HepG2 (cell line): ENCODE results near the gene CHPF. TPM values are rescaled to one million over a fixed set of nuclear protein-coding genes. Genes with fewer than 3 reads are reported as not detected.

ENCODE experiments used
- ATAC-seq: fragments of 200-7000 bp; cut with Tn5 transposase; 3 replicates; pipeline ENCODE4 v1.9.1; 2020; ENCODE audit warnings: mild to moderate bottlenecking, moderate library complexity
- BruUV-seq: library from RNA; stranded (reverse); fragments of 400-500 nt; replicated peaks from 2 replicates; lab custom pipeline; 2021; lab: Mats Ljungman, UMichigan
- CTCF ChIA-PET: fragments of 300-600 bp; formaldehyde crosslinking; extraction: SDS; loops from one replicate; lab custom pipeline; 2021; ENCODE audit warnings: low total read pairs, inconsistent platforms, low intra/inter-chr PET ratio; lab: Yijun Ruan, JAX
- POLR2A ChIA-PET: fragments of 350-600 bp; sonication (Branson Sonifier 250); formaldehyde crosslinking; loops from one replicate; lab custom pipeline; 2020; ENCODE audit warnings: antibody characterized with exemption, inconsistent platforms; lab: Yijun Ruan, JAX
- DNase-seq: peaks from one replicate; pipeline ENCODE4 v3.0.0-alpha.2; 2015; ENCODE audit warnings: low spot score
- FAIRE-seq: peaks from 3 replicates; lab custom pipeline; 2011; peaks lifted over from hg19 to GRCh38; lab: Jason Lieb, UNC
- H2AFZ ChIP-seq: one replicate; pipeline ENCODE4 v1.6.1; 2011; ENCODE audit warnings: low read length, inconsistent platforms
- H3K27ac ChIP-seq: fragments of 300-600 bp; 3 replicates; pipeline ENCODE4 v1.8.0; 2011; ENCODE audit warnings: mixed run types, mild to moderate bottlenecking, mixed read lengths, low read length, inconsistent platforms; ENCODE audit not compliant: insufficient read depth; ENCODE audit errors: extremely low read length
- H3K27me3 ChIP-seq, 2 experiments: fragments of 200-600 bp in 1 of 2; 2 replicates in 1 of 2; 3 replicates in 1 of 2; pipeline versions ENCODE4 v1.6.0 to v1.8.0; 2011; ENCODE audit warnings: low read length in 2 of 2, mild to moderate bottlenecking in 2 of 2, moderate library complexity in 2 of 2, inconsistent platforms in 1 of 2; ENCODE audit not compliant: insufficient read depth in 2 of 2, control insufficient read depth in 1 of 2
- H3K36me3 ChIP-seq, 2 experiments: fragments of 200-600 bp in 1 of 2; replicated peaks in 1 of 2; 2 replicates in 1 of 2; 3 replicates in 1 of 2; pipeline versions ENCODE4 v1.5.1 to v1.8.0; 2011; ENCODE audit warnings: low read length in 2 of 2, inconsistent platforms in 1 of 2; ENCODE audit not compliant: insufficient read depth in 2 of 2, control insufficient read depth in 1 of 2
- H3K4me1 ChIP-seq: 2 replicates; pipeline ENCODE4 v1.5.1; 2012; ENCODE audit warnings: low read length, inconsistent platforms; ENCODE audit not compliant: insufficient read depth
- H3K4me2 ChIP-seq: 2 replicates; pipeline ENCODE4 v1.6.0; 2011; ENCODE audit warnings: low read depth, low read length, inconsistent platforms
- H3K4me3 ChIP-seq, 3 experiments: fragments of 200-600 bp in 1 of 3; sonication (generic), shearing (Covaris generic) in 1 of 3; replicated peaks in 1 of 3; 2 replicates each; pipeline ENCODE4 v1.5.1; 2011 to 2016; ENCODE audit warnings: low read length in 3 of 3, inconsistent platforms in 2 of 3, low read depth in 2 of 3, mild to moderate bottlenecking in 2 of 3, control low read depth in 1 of 3, mixed read lengths in 1 of 3; ENCODE audit not compliant: insufficient read depth in 1 of 3
- H3K79me2 ChIP-seq: one replicate; pipeline ENCODE4 v1.6.1; 2011; ENCODE audit warnings: low read length, inconsistent platforms; ENCODE audit not compliant: insufficient read depth
- H3K9ac ChIP-seq: 2 replicates; pipeline ENCODE4 v1.6.0; 2011; ENCODE audit warnings: mild to moderate bottlenecking, low read depth, low read length, inconsistent platforms; ENCODE audit not compliant: insufficient read depth
- H3K9me3 ChIP-seq: 2 replicates; pipeline ENCODE4 v1.5.1; 2012; ENCODE audit warnings: mild to moderate bottlenecking, low read length
- H4K20me1 ChIP-seq: 2 replicates; pipeline ENCODE4 v1.6.0; 2011; ENCODE audit warnings: inconsistent platforms, mild to moderate bottlenecking, low read length, moderate library complexity; ENCODE audit not compliant: insufficient read depth
- ATF3 ChIP-seq: sonication (generic); formaldehyde crosslinking; IDR thresholded peaks from 2 replicates; pipeline ENCODE4 v1.4.0; 2020; ENCODE audit warnings: missing genetic modification reagents
- CCDC6 ChIP-seq: sonication (generic); formaldehyde crosslinking; IDR thresholded peaks from 2 replicates; pipeline ENCODE4 v1.8.1; 2022; ENCODE audit warnings: mild to moderate bottlenecking, missing genetic modification reagents, moderate library complexity
- CEBPG ChIP-seq: IDR thresholded peaks from 2 replicates; pipeline ENCODE4 v1.6.1; 2016
- CENPBD1 ChIP-seq: sonication (generic); formaldehyde crosslinking; IDR thresholded peaks from 2 replicates; pipeline ENCODE4 v1.8.0; 2022; ENCODE audit warnings: missing genetic modification reagents, low read depth, mild to moderate bottlenecking, borderline replicate concordance
- EEA1 ChIP-seq: sonication (generic); formaldehyde crosslinking; IDR thresholded peaks from 2 replicates; pipeline ENCODE4 v1.5.1; 2020; ENCODE audit warnings: mild to moderate bottlenecking, missing genetic modification reagents, borderline replicate concordance
- ETV6 ChIP-seq: sonication (generic); formaldehyde crosslinking; conservative IDR thresholded peaks from 2 replicates; pipeline ENCODE4 v1.4.0; 2020; ENCODE audit warnings: missing genetic modification reagents
- HNRNPUL1 ChIP-seq: fragments of 200-400 bp; formaldehyde crosslinking; IDR thresholded peaks from 2 replicates; pipeline ENCODE4 v1.6.1; 2017; ENCODE audit warnings: low read depth, mild to moderate bottlenecking, low read length, moderate library complexity
- JARID2 ChIP-seq: sonication (generic); formaldehyde crosslinking; IDR thresholded peaks from 2 replicates; pipeline ENCODE4 v1.8.1; 2023; ENCODE audit warnings: missing genetic modification reagents, inconsistent platforms; ENCODE audit not compliant: insufficient replicate concordance
- MIXL1 ChIP-seq: IDR thresholded peaks from 2 replicates; pipeline ENCODE4 v1.6.1; 2016
- MTA1 ChIP-seq: sonication (generic); formaldehyde crosslinking; IDR thresholded peaks from 2 replicates; pipeline ENCODE4 v1.4.0; 2020; ENCODE audit warnings: missing genetic modification reagents, mild to moderate bottlenecking, borderline replicate concordance
- MTA3 ChIP-seq: sonication (generic); formaldehyde crosslinking; IDR thresholded peaks from 2 replicates; pipeline ENCODE4 v1.4.0; 2020; ENCODE audit warnings: missing genetic modification reagents
- NCOA1 ChIP-seq: sonication (generic); formaldehyde crosslinking; IDR thresholded peaks from 2 replicates; pipeline ENCODE4 v1.9.0; 2021; ENCODE audit warnings: missing genetic modification reagents
- NR2F1 ChIP-seq, 2 experiments: fragments of 450-650 bp in 1 of 2; formaldehyde crosslinking in 1 of 2; IDR thresholded peaks; 2 replicates each; pipeline versions ENCODE4 v1.5.0 to v1.6.1; 2016 to 2020; ENCODE audit warnings: mild to moderate bottlenecking in 1 of 2, missing compliant biosample characterization in 1 of 2, missing genetic modification reagents in 1 of 2, moderate library complexity in 1 of 2
- RAD21 ChIP-seq: fragments of 450-650 bp; formaldehyde crosslinking; IDR thresholded peaks from 2 replicates; pipeline ENCODE4 v1.5.0; 2020; ENCODE audit warnings: mild to moderate bottlenecking
- RCOR2 ChIP-seq: IDR thresholded peaks from 2 replicates; pipeline ENCODE4 v1.6.1; 2016; ENCODE audit warnings: missing biosample characterization, missing genetic modification reagents
- RORA ChIP-seq: sonication (generic); formaldehyde crosslinking; IDR thresholded peaks from 2 replicates; pipeline ENCODE4 v1.5.0; 2020; ENCODE audit warnings: mild to moderate bottlenecking, missing genetic modification reagents, moderate library complexity
- SMAD9 ChIP-seq: sonication (generic); formaldehyde crosslinking; IDR thresholded peaks from 2 replicates; pipeline ENCODE4 v1.5.1; 2020; ENCODE audit warnings: mild to moderate bottlenecking, missing genetic modification reagents
- ZNF30 ChIP-seq: sonication (generic); formaldehyde crosslinking; IDR thresholded peaks from 2 replicates; pipeline ENCODE4 v1.5.0; 2020; ENCODE audit warnings: mild to moderate bottlenecking, missing genetic modification reagents
- ZNF329 ChIP-seq: sonication (generic); formaldehyde crosslinking; IDR thresholded peaks from 2 replicates; pipeline ENCODE4 v1.9.0; 2021; ENCODE audit warnings: low read depth, mild to moderate bottlenecking, missing genetic modification reagents
- ZNF564 ChIP-seq: sonication (generic); formaldehyde crosslinking; IDR thresholded peaks from 2 replicates; pipeline ENCODE4 v1.8.1; 2023; ENCODE audit warnings: mild to moderate bottlenecking, missing genetic modification reagents
- WGBS: methylation state at CpG from one replicate; pipeline ENCODE4 v1.1.6; 2017; ENCODE audit warnings: low lambda C conversion rate; 5-methylcytosine and 5-hydroxymethylcytosine counted together
- in situ Hi-C: cut with HindIII; loops from 2 replicates; pipeline ENCODE4 v1.10.0; 2017; ENCODE audit warnings: low pct_unique_long_range_greater_than_20kb; ENCODE audit not compliant: extremely low pct_ligation_motif_present
- intact Hi-C: fragments of 100-400 bp; cut with micrococcal nuclease; formaldehyde crosslinking; loops from one replicate; pipeline ENCODE4 v1.10.0; 2022; ENCODE audit not compliant: unreplicated experiment
- polyA plus RNA-seq, 8 experiments: library from polyadenylated mRNA; depleted of rRNA in 3 of 8; stranded (reverse) in 7 of 8; unstranded in 1 of 8; fragments of >200 nt; fragmentation: Illumina TruSeq in 4 of 8; extraction: Trizol in 4 of 8; gene quantifications; 2 replicates each; pipeline versions ENCODE4 v1.2.1 to v1.2.3, GENCODE V29; 2011 to 2016; ENCODE audit warnings: low read depth in 4 of 8, missing spikeins in 1 of 8, mixed read lengths in 1 of 8; ENCODE audit not compliant: insufficient read depth in 1 of 8
- total RNA-seq, 5 experiments: library from RNA; depleted of rRNA; stranded (reverse); fragments of >200 nt; fragmentation: Illumina TruSeq; extraction: Trizol; gene quantifications; 2 replicates each; pipeline ENCODE4 v1.2.3, GENCODE V29; 2016; ENCODE audit warnings: low read depth in 1 of 5

The CHPF gene
- total and polyA plus RNA-seq, 2 of the 13 experiments (the other 11 are each of a cell fraction or from before 2014, with no cell fraction given) = 79.6 to 111 TPM

- peaks cover 8% of the 10 kb centered on the region; the same call in 1 of the 2 replicates for H4K20me1 ChIP-seq
- no peak overlapping the region for H3K27ac ChIP-seq
- TF ChIP-seq RORA (CRISPR knock-in tag) (no peak), ZNF30 (CRISPR knock-in tag) (no peak), EEA1 (CRISPR knock-in tag) (no peak), MIXL1 (CRISPR knock-in tag) (no peak), SMAD9 (CRISPR knock-in tag) (no peak)
- H3K9me3 ChIP-seq = no peaks in the 10 kb centered on the region
- peaks cover 36% of the 10 kb centered on the region; the same call in 1 of the 2 replicates for H3K4me1 ChIP-seq
- no peak overlapping the region for H3K4me2 ChIP-seq
- DNase-seq (no peak), ATAC-seq (no peak), FAIRE-seq (no peak)
- no peak overlapping the region for H3K4me3 ChIP-seq
- no peak overlapping the region for H2AFZ ChIP-seq
- WGBS = 18% methylated on average over 10 of the region's 10 CpGs
- in situ Hi-C loops (no loop called here), intact Hi-C loops (no loop called here)
- CTCF ChIA-PET = no interaction called here
- H3K9ac ChIP-seq = no peak overlapping the region
- BruUV-seq = no TSS peak
- peaks cover 29 to 96% of the 10 kb centered on the region in 2 experiments for H3K27me3 ChIP-seq
- POLR2A ChIA-PET = interaction anchor here (1.0 to 1.9 kb wide), 2 partner anchors 8 to 20 kb away, joined by 6 to 7 read pairs; partner anchors contain the start of gene GMPPA
- H3K36me3 ChIP-seq = no peaks in the 10 kb centered on the region
- H3K79me2 ChIP-seq = no peaks in the 10 kb centered on the region
Measured at GRCh38 chr2:219517954-219518778, 25.4 kb downstream of the CHPF start.

GRCh38 chr2:219516888-219517287, 26.7 kb downstream of the CHPF start:
- Histone ChIP-seq H3K9me3 (no peaks in the 10 kb centered on the region), H3K4me2 (no peak overlapping the region), H3K4me1 (peaks cover 38% of the 10 kb centered on the region; the same call in 1 of the 2 replicates), H3K4me3 (no peak overlapping the region), H3K27me3 (peaks cover 33 to 97% of the 10 kb centered on the region in 2 experiments), H3K36me3 (no peaks in the 10 kb centered on the region), H2AFZ (no peak overlapping the region), H3K27ac (no peak overlapping the region), H3K79me2 (no peaks in the 10 kb centered on the region), H4K20me1 (peaks cover 11% of the 10 kb centered on the region; the same call in 1 of the 2 replicates), H3K9ac (no peak overlapping the region)
- in situ Hi-C loops = no loop called here
- no peak for ATAC-seq
- intact Hi-C loops = no loop called here
- ChIA-PET CTCF (no interaction called here), POLR2A (interaction anchor here (0.7 kb wide), 1 partner anchor 13 kb away, joined by 4 read pairs; no protein-coding TSS in a partner anchor)
- FAIRE-seq = no peak
- BruUV-seq = no TSS peak
- no peak for DNase-seq
- WGBS = under 1% methylated on average over 7 of the region's 7 CpGs
- TF ChIP-seq NR2F1 (CRISPR knock-in tag; IDR thresholded peaks at IDR 0.05) (no peak), MTA1 (CRISPR knock-in tag) (no peak), ETV6 (CRISPR knock-in tag) (no peak), ZNF564 (no peak), CEBPG (CRISPR knock-in tag) (no peak), NCOA1 (CRISPR knock-in tag) (no peak), JARID2 (CRISPR knock-in tag) (no peak), HNRNPUL1 (no peak), RAD21 (CRISPR knock-in tag) (no peak), CCDC6 (CRISPR knock-in tag) (no peak), RCOR2 (CRISPR knock-in tag) (no peak), CENPBD1 (CRISPR knock-in tag) (no peak), MTA3 (CRISPR knock-in tag) (no peak), ZNF329 (no peak), ATF3 (no peak)
